HepG2 (cell line): ENCODE data around the gene POFUT1. TPM values are rescaled to one million over a fixed set of nuclear protein-coding genes. Genes with fewer than 3 reads are reported as not detected.
A peak's percentile ranks its signal among the peaks of the same experiment; 100 is the strongest.

ENCODE experiments used
- MAFF ChIP-seq: IDR thresholded peaks from 2 replicates; pipeline ENCODE4 v1.6.1; 2011; ENCODE audit warnings: low read depth, low read length, improper control_type of control experiment
- MXD4 ChIP-seq: IDR thresholded peaks from 2 replicates; pipeline ENCODE4 v1.6.1; 2016; ENCODE audit warnings: mild to moderate bottlenecking, missing biosample characterization, missing genetic modification reagents
- TCF7 ChIP-seq: sonication (generic); IDR thresholded peaks from 2 replicates; pipeline ENCODE4 v1.6.1; 2016; ENCODE audit warnings: antibody characterized with exemption, low read depth
- TOPORS ChIP-seq: sonication (generic); formaldehyde crosslinking; IDR thresholded peaks from 2 replicates; pipeline ENCODE4 v1.8.0; 2023; ENCODE audit warnings: mild to moderate bottlenecking, missing genetic modification reagents
- U2AF2 ChIP-seq: fragments of 200-400 bp; formaldehyde crosslinking; IDR thresholded peaks from 2 replicates; pipeline ENCODE4 v1.6.1; 2017; ENCODE audit warnings: low read depth, mild to moderate bottlenecking, low read length
- ZNF331 ChIP-seq: sonication (generic); formaldehyde crosslinking; IDR thresholded peaks from 2 replicates; pipeline ENCODE4 v1.4.0; 2020; ENCODE audit warnings: missing genetic modification reagents
- ZNF33B ChIP-seq: sonication (generic); formaldehyde crosslinking; IDR thresholded peaks from 2 replicates; pipeline ENCODE4 v1.5.1; 2020; ENCODE audit warnings: mild to moderate bottlenecking, missing genetic modification reagents
- ZNF367 ChIP-seq: sonication (generic); formaldehyde crosslinking; IDR thresholded peaks from 2 replicates; pipeline ENCODE4 v1.4.0; 2020; ENCODE audit warnings: missing genetic modification reagents, borderline replicate concordance
- ZNF468 ChIP-seq: sonication (generic); formaldehyde crosslinking; IDR thresholded peaks from 2 replicates; pipeline ENCODE4 v1.8.0; 2022; ENCODE audit warnings: mild to moderate bottlenecking, moderate library complexity, missing genetic modification reagents
- ZNF530 ChIP-seq: sonication (generic); formaldehyde crosslinking; IDR thresholded peaks from 2 replicates; pipeline ENCODE4 v1.5.0; 2020; ENCODE audit warnings: low read depth, mild to moderate bottlenecking, missing genetic modification reagents
- ZNF670 ChIP-seq: sonication (generic); formaldehyde crosslinking; IDR thresholded peaks from 2 replicates; pipeline ENCODE4 v1.8.0; 2022; ENCODE audit warnings: mild to moderate bottlenecking, missing genetic modification reagents, borderline replicate concordance
- ZNF724P ChIP-seq: sonication (generic); formaldehyde crosslinking; IDR thresholded peaks from 2 replicates; pipeline ENCODE4 v1.8.0; 2022; ENCODE audit warnings: missing genetic modification reagents, borderline replicate concordance
- ZNF850 ChIP-seq: sonication (generic); formaldehyde crosslinking; conservative IDR thresholded peaks from 2 replicates; pipeline ENCODE4 v1.9.0; 2021; ENCODE audit warnings: mild to moderate bottlenecking, missing genetic modification reagents
- polyA plus RNA-seq, 8 experiments: library from polyadenylated mRNA; depleted of rRNA in 3 of 8; stranded (reverse) in 7 of 8; unstranded in 1 of 8; fragments of >200 nt; fragmentation: Illumina TruSeq in 4 of 8; extraction: Trizol in 4 of 8; gene quantifications; 2 replicates each; pipeline versions ENCODE4 v1.2.1 to v1.2.3, GENCODE V29; 2011 to 2016; ENCODE audit warnings: low read depth in 4 of 8, missing spikeins in 1 of 8, mixed read lengths in 1 of 8; ENCODE audit not compliant: insufficient read depth in 1 of 8
- total RNA-seq, 5 experiments: library from RNA; depleted of rRNA; stranded (reverse); fragments of >200 nt; fragmentation: Illumina TruSeq; extraction: Trizol; gene quantifications; 2 replicates each; pipeline ENCODE4 v1.2.3, GENCODE V29; 2016; ENCODE audit warnings: low read depth in 1 of 5
- TF ChIP-seq, protein P1 (sequence below): sonication (generic); formaldehyde crosslinking; IDR thresholded peaks from 2 replicates; pipeline ENCODE4 v1.4.0; 2020; ENCODE audit warnings: missing genetic modification reagents
- TF ChIP-seq, protein P2 (sequence below): sonication (generic); formaldehyde crosslinking; IDR thresholded peaks from 2 replicates; pipeline ENCODE4 v1.5.0; 2020; ENCODE audit warnings: missing genetic modification reagents, mild to moderate bottlenecking, borderline replicate concordance
- TF ChIP-seq, protein P3 (sequence below): sonication (generic); formaldehyde crosslinking; IDR thresholded peaks from 2 replicates; pipeline ENCODE4 v1.9.0; 2022; ENCODE audit warnings: low read depth, missing genetic modification reagents
- TF ChIP-seq, protein P4 (sequence below): sonication (generic); formaldehyde crosslinking; IDR thresholded peaks from 2 replicates; pipeline ENCODE4 v1.4.0; 2020; ENCODE audit warnings: missing genetic modification reagents
- TF ChIP-seq, protein P5 (sequence below): sonication (generic); formaldehyde crosslinking; IDR thresholded peaks from 2 replicates; pipeline ENCODE4 v1.4.0; 2020; ENCODE audit warnings: mild to moderate bottlenecking, missing genetic modification reagents, borderline replicate concordance

POFUT1 gene
- total and polyA plus RNA-seq, 2 of the 13 experiments (the other 11 are each of a cell fraction or from before 2014, with no cell fraction given): 35.5 to 58.3 TPM

DNA sequence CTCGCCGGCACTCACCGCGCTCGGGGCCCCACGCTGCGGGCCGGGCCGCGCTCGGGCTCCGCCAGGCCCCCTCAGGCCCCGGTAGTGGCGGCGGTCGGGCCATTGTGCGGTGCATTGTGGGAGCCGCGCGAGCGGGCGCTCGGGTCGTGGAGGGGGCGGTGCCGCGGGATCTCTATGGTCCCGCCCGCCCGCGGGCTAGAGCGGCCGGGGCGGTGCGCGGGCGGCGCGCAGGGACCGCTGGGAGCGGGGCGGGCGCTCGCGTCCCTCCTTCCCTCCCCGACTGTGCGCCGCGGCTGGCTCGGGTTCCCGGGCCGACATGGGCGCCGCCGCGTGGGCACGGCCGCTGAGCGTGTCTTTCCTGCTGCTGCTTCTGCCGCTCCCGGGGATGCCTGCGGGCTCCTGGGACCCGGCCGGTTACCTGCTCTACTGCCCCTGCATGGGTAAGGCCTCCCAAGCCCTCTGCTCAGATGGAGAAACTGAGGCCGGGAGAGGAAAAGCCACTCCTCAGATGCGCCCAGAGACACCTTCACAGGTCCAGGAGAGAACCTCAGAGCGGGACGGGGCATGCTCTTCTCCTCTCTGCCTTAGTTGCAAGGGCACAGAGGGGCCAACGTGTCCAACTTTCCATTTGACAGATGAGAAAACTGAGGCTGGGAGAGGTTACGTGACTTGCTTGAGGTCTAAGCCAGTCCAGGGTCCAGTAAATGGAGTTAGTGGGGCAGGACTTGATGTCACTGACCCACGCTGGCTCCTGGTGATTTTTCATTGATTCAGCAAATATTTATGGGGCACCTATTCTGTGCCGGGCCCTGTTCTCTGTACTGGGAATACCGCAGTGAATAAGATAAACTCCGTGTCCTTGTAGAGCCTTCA, at the start of gene POFUT1, which contains the start of gene PLAGL2 (continued):
- TF ChIP-seq, protein P1, sequence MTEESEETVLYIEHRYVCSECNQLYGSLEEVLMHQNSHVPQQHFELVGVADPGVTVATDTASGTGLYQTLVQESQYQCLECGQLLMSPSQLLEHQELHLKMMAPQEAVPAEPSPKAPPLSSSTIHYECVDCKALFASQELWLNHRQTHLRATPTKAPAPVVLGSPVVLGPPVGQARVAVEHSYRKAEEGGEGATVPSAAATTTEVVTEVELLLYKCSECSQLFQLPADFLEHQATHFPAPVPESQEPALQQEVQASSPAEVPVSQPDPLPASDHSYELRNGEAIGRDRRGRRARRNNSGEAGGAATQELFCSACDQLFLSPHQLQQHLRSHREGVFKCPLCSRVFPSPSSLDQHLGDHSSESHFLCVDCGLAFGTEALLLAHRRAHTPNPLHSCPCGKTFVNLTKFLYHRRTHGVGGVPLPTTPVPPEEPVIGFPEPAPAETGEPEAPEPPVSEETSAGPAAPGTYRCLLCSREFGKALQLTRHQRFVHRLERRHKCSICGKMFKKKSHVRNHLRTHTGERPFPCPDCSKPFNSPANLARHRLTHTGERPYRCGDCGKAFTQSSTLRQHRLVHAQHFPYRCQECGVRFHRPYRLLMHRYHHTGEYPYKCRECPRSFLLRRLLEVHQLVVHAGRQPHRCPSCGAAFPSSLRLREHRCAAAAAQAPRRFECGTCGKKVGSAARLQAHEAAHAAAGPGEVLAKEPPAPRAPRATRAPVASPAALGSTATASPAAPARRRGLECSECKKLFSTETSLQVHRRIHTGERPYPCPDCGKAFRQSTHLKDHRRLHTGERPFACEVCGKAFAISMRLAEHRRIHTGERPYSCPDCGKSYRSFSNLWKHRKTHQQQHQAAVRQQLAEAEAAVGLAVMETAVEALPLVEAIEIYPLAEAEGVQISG (CRISPR knock-in tag): peak; percentile 99
- peak; percentile 73 for TF ChIP-seq ZNF331
- peak; percentile 10; the same call in 1 of the 2 replicates for TF ChIP-seq ZNF530 (CRISPR knock-in tag)
- TF ChIP-seq ZNF670 (CRISPR knock-in tag): no peak
- peak; percentile 90 for TF ChIP-seq ZNF33B
- peak; percentile 83 for TF ChIP-seq MAFF
- TF ChIP-seq, protein P2, sequence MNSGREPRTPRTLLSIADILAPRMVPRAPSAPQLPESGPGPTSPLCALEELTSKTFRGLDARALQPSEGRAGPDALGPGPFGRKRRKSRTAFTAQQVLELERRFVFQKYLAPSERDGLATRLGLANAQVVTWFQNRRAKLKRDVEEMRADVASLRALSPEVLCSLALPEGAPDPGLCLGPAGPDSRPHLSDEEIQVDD (CRISPR knock-in tag): peak; percentile 55; the same call in 1 of the 2 replicates
- no peak; the same call in 1 of the 2 replicates for TF ChIP-seq ZNF367 (CRISPR knock-in tag)
- peak; percentile 75; the same call in 1 of the 2 replicates for TF ChIP-seq TOPORS (CRISPR knock-in tag)
- no peak for TF ChIP-seq ZNF468 (CRISPR knock-in tag)
- TF ChIP-seq ZNF724P (CRISPR knock-in tag): no peak; the same call in none of the 2 replicates
- no peak for TF ChIP-seq TCF7
- TF ChIP-seq MXD4 (CRISPR knock-in tag): peak; percentile 67
- TF ChIP-seq, protein P3, sequence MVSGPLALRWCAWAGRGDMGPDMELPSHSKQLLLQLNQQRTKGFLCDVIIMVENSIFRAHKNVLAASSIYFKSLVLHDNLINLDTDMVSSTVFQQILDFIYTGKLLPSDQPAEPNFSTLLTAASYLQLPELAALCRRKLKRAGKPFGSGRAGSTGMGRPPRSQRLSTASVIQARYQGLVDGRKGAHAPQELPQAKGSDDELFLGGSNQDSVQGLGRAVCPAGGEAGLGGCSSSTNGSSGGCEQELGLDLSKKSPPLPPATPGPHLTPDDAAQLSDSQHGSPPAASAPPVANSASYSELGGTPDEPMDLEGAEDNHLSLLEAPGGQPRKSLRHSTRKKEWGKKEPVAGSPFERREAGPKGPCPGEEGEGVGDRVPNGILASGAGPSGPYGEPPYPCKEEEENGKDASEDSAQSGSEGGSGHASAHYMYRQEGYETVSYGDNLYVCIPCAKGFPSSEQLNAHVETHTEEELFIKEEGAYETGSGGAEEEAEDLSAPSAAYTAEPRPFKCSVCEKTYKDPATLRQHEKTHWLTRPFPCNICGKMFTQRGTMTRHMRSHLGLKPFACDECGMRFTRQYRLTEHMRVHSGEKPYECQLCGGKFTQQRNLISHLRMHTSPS (CRISPR knock-in tag): no peak; the same call in 1 of the 2 replicates
- TF ChIP-seq U2AF2: no peak
- no peak for TF ChIP-seq ZNF850
- TF ChIP-seq, protein P4, sequence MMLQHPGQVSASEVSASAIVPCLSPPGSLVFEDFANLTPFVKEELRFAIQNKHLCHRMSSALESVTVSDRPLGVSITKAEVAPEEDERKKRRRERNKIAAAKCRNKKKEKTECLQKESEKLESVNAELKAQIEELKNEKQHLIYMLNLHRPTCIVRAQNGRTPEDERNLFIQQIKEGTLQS (CRISPR knock-in tag): no peak
- TF ChIP-seq, protein P5, sequence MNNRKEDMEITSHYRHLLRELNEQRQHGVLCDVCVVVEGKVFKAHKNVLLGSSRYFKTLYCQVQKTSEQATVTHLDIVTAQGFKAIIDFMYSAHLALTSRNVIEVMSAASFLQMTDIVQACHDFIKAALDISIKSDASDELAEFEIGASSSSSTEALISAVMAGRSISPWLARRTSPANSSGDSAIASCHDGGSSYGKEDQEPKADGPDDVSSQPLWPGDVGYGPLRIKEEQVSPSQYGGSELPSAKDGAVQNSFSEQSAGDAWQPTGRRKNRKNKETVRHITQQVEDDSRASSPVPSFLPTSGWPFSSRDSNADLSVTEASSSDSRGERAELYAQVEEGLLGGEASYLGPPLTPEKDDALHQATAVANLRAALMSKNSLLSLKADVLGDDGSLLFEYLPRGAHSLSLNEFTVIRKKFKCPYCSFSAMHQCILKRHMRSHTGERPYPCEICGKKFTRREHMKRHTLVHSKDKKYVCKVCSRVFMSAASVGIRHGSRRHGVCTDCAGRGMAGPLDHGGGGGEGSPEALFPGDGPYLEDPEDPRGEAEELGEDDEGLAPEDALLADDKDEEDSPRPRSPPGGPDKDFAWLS (CRISPR knock-in tag): no peak
